Ovary (tissue), 3 donors: Measurements from ENCODE around the gene FUBP1.

ENCODE experiments used
- POLR2A ChIP-seq: fragments of 450-650 bp; IDR thresholded peaks from one replicate; pipeline ENCODE4 v1.6.1; 2017; ENCODE audit warnings: antibody characterized with exemption, mild to moderate bottlenecking, moderate library complexity
- TF ChIP-seq, protein P1 (sequence below), 3 donors: fragments of 450-650 bp in 2 of 3; fragments of 200-600 bp in 1 of 3; IDR thresholded peaks; one replicate each; pipeline versions ENCODE4 v1.5.1 to v1.8.0; 2016 to 2022; ENCODE audit warnings: antibody characterized with exemption in 3 of 3, mild to moderate bottlenecking in 1 of 3
- donor health status: DM: no; HTN: no; CAD: no.

DNA sequence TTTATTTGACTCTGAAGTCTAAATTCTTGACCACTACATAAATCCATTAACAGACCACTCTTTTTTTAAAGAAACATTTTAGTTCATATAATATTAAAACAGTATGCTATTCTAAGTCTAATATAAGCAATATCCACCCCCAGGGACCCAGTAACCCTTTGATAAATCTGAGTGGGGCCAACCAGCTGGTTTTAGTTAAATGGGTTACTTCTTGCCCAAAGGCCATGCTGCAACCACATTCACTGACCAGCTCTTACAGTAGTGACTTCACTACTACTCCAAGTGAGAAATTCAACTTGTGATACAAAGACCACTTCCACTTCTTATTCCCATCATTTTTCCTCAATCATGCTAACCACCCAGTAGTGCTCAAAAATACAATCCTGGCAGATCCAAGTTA is 20.5 kb downstream of the FUBP1 start:
- TF ChIP-seq, protein P1, sequence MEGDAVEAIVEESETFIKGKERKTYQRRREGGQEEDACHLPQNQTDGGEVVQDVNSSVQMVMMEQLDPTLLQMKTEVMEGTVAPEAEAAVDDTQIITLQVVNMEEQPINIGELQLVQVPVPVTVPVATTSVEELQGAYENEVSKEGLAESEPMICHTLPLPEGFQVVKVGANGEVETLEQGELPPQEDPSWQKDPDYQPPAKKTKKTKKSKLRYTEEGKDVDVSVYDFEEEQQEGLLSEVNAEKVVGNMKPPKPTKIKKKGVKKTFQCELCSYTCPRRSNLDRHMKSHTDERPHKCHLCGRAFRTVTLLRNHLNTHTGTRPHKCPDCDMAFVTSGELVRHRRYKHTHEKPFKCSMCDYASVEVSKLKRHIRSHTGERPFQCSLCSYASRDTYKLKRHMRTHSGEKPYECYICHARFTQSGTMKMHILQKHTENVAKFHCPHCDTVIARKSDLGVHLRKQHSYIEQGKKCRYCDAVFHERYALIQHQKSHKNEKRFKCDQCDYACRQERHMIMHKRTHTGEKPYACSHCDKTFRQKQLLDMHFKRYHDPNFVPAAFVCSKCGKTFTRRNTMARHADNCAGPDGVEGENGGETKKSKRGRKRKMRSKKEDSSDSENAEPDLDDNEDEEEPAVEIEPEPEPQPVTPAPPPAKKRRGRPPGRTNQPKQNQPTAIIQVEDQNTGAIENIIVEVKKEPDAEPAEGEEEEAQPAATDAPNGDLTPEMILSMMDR (IDR thresholded peaks at IDR 0.05), result no peak
- no peak for TF ChIP-seq POLR2A
